SK-N-SH treated with all-trans-retinoic acid at 6 μM for 48 hours (cell line): Measurements from ENCODE around the gene RPL3.

Source experiments
- ARNTL ChIP-seq: fragments of 450-650 bp; formaldehyde crosslinking; IDR thresholded peaks from 2 replicates; pipeline ENCODE4 v1.5.0; 2020; ENCODE audit warnings: low read depth, mild to moderate bottlenecking, moderate library complexity, borderline replicate concordance
- CSDC2 ChIP-seq: fragments of 250-450 bp; sonication (Bioruptor Pico); IDR thresholded peaks from 2 replicates; pipeline ENCODE4 v1.5.0; 2020; ENCODE audit warnings: mild to moderate bottlenecking, moderate library complexity
- ESRRG ChIP-seq: fragments of 250-450 bp; sonication (Bioruptor Pico); IDR thresholded peaks from 2 replicates; pipeline ENCODE4 v1.6.1; 2021; ENCODE audit warnings: mild to moderate bottlenecking
- ISL1 ChIP-seq: fragments of 250-450 bp; sonication (Bioruptor Pico); IDR thresholded peaks from 2 replicates; pipeline ENCODE4 v2.1.2; 2022; ENCODE audit warnings: mild to moderate bottlenecking, moderate library complexity
- OSR1 ChIP-seq: fragments of 250-450 bp; sonication (Bioruptor Pico); IDR thresholded peaks from 2 replicates; pipeline ENCODE4 v1.8.0; 2022; ENCODE audit warnings: moderate library complexity, mild to moderate bottlenecking, inconsistent platforms
- PATZ1 ChIP-seq: fragments of 250-450 bp; sonication (Bioruptor Pico); IDR thresholded peaks from 2 replicates; pipeline ENCODE4 v1.8.0; 2020; ENCODE audit warnings: mild to moderate bottlenecking, moderate library complexity, borderline replicate concordance
- PPARA ChIP-seq: fragments of 250-450 bp; sonication (Bioruptor Pico); IDR thresholded peaks from 2 replicates; pipeline ENCODE4 v1.5.0; 2020; ENCODE audit warnings: mild to moderate bottlenecking, borderline replicate concordance
- RARB ChIP-seq: fragments of 250-450 bp; sonication (Bioruptor Pico); IDR thresholded peaks from 2 replicates; pipeline ENCODE4 v1.8.0; 2021; ENCODE audit warnings: mild to moderate bottlenecking, moderate library complexity
- TCF4 ChIP-seq: fragments of 250-450 bp; sonication (Bioruptor Pico); IDR thresholded peaks from 2 replicates; pipeline ENCODE4 v1.8.0; 2021; ENCODE audit warnings: mild to moderate bottlenecking, moderate library complexity, borderline replicate concordance
- ZC3H10 ChIP-seq: fragments of 250-450 bp; sonication (Bioruptor Pico); IDR thresholded peaks from 2 replicates; pipeline ENCODE4 v1.5.1; 2021; ENCODE audit warnings: mild to moderate bottlenecking, moderate library complexity
- ZFP3 ChIP-seq: fragments of 250-450 bp; sonication (Bioruptor Pico); IDR thresholded peaks from 2 replicates; pipeline ENCODE4 v1.5.0; 2020; ENCODE audit warnings: mild to moderate bottlenecking, moderate library complexity
- ZFP30 ChIP-seq: fragments of 450-650 bp; formaldehyde crosslinking; IDR thresholded peaks from 2 replicates; pipeline ENCODE4 v1.5.0; 2022; ENCODE audit warnings: mild to moderate bottlenecking, moderate library complexity
- TF ChIP-seq, protein P1 (sequence below): fragments of 250-450 bp; sonication (Bioruptor Pico); IDR thresholded peaks from 2 replicates; pipeline ENCODE4 v1.5.1; 2020; ENCODE audit warnings: low read depth, mild to moderate bottlenecking, moderate library complexity

GRCh38 chr22:39301926-39302325 is 17.5 kb downstream of the RPL3 start:
- TF ChIP-seq ARNTL (CRISPR knock-in tag) = no peak
- TF ChIP-seq ZFP3 (CRISPR knock-in tag) = no peak
- TF ChIP-seq ESRRG = no peak
- TF ChIP-seq ZFP30 (CRISPR knock-in tag) = no peak
- TF ChIP-seq PPARA (CRISPR knock-in tag) = no peak
- TF ChIP-seq RARB = no peak
- TF ChIP-seq CSDC2 (CRISPR knock-in tag) = no peak
- TF ChIP-seq PATZ1 (CRISPR knock-in tag) = no peak
- TF ChIP-seq ISL1 (CRISPR knock-in tag) = no peak
- TF ChIP-seq OSR1 = no peak
- TF ChIP-seq, protein P1, sequence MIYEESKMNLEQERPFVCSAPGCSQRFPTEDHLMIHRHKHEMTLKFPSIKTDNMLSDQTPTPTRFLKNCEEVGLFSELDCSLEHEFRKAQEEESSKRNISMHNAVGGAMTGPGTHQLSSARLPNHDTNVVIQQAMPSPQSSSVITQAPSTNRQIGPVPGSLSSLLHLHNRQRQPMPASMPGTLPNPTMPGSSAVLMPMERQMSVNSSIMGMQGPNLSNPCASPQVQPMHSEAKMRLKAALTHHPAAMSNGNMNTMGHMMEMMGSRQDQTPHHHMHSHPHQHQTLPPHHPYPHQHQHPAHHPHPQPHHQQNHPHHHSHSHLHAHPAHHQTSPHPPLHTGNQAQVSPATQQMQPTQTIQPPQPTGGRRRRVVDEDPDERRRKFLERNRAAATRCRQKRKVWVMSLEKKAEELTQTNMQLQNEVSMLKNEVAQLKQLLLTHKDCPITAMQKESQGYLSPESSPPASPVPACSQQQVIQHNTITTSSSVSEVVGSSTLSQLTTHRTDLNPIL (CRISPR knock-in tag) = no peak
- no peak for TF ChIP-seq ZC3H10 (CRISPR knock-in tag)
- TF ChIP-seq TCF4 = no peak
